GM18951 (cell line): ENCODE measurements around the gene PSMD5.

Source experiments
- POLR2A ChIP-seq: IDR thresholded peaks from 4 replicates; pipeline ENCODE4 v1.6.1; 2011; ENCODE audit warnings: mild to moderate bottlenecking; ENCODE audit not compliant: insufficient read length, insufficient read depth; ENCODE audit errors: extremely low read depth
- in situ Hi-C: fragments of 300-500 bp; cut with MboI; formaldehyde crosslinking; loops from one replicate; pipeline ENCODE4 v1.12.0; 2022; ENCODE audit warnings: low sequenced_read_pairs, mixed read lengths, inconsistent platforms; ENCODE audit not compliant: unreplicated experiment

PSMD5 gene

DNA sequence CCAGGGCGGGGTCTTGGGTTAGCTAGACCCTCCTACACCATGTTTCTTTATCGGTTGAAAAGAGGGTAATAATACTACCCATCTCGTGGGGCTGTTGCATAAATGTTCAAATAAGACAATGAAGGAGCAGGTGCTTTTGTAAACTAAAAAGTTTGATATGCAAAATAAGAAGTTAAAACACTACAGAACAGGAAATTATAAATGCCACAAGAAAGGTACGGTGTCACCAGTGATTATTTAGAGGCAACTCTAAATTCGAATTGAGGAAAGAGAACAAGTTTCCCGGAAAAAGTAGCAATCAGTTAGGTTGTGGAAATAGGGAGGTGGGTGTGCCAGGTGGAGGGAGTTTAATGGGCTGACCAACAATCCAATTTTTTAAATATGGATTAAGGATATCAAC, 36.7 kb upstream of the PSMD5 start:
- TF ChIP-seq POLR2A = no peak
- in situ Hi-C loops = no loop called here

DNA sequence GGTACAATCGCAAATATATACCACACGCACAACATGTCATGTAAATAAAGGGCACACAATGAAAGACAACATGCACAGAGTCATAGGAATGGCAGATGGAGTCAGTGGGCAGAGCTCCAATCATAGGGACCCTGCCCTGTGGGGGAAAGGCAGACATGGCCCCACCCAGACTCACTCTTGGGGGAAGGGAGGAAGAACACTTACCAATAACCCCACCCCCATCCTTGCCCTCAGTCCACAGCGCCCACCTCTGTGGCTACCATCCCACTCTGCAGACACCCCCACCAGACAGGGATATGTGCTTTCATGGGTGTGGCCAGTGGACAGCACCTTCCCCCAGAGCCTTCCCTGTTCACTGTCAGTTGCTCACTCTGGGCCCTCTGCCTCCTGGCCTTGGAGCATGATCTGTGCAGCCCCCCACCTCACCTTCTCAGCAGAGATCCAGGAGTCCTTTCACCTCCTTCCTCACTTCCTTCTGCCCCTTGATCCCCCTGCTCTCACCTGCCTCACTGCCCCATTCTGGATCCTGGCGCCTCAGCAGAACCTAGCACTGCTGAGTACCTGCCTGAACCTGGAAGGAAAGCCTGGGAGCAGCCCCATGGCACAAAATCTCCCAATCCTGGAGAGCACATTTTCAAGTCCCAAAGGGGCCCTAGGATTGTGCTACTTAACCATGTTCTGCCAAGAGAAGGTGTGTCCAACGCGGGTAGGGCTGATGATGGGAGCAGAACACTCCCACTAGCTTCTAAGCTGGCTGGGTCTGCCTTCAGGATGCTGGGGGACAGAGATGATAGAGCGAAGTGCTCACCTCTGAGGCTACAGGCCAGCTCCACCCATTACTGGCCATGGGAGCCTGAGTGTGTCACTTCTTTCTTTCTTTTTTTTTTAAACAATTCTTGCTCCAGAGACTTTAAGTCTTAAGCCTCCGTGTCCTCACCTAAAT, 35.7 kb upstream of the PSMD5 start:
- in situ Hi-C loops = no loop called here
- peak; percentile 22 for TF ChIP-seq POLR2A

DNA sequence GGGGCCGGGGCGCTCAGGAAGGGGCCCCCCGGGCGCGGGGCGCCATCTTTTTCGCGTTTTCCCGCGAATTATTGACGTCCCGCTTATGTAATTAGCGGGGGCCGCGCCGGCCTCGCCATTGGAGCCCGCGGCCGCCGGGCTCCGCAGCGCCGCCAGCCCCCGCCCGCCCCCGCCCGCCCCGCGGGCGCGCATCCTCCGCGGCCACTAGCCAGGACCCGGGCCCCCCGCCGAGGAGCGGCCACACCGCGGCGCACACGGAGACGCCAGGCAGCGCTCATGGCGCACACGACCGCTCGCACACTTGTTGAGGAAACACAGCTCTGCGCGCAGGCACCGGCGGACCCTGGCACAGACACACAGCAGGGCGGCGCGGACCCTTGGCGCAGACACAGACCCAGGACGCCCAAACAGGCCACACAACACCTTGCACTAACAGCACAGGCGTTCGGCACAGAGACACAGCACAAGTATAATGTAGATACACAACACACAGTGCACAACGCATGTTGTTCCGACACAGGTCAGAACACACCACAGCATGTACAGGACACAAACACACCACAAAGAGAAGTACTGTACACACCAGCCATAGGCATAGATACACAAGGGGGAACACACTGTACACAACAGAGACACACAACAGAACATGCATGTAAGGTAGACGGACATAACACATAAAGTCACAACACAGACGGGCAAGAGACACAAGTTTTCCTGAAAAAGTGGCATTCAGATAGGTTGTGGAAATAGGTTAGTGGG, 34.7 kb upstream of the PSMD5 start:
- TF ChIP-seq POLR2A = peak; percentile 70
- in situ Hi-C loops = no loop called here

DNA sequence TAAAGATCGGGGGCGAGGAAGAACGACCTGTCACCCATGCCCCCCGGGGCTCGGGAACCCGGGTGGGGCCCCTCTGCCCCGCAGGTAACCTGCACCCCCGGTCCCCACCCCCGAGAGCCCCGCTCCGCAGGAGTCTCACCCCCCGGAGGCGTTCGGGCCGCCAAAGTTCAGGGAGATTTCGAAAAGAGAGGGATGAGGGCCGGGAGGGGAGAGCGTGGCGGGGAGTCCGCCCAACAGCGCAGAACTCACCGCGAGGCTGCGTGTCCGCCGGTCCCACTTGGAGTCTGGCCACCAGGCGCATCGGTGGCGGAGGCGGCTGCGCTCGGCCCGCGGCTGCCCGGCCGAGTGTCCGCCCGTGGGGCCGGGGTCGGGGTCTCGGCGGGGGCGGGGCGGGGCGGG, 34.1 kb upstream of the PSMD5 start, which contains the start of gene PHF19:
PHF19 (minus strand) TSS at position 347 of the 399 bp plus-strand sequence. CDS start 2,447 bp downstream, outside the sequence.
- in situ Hi-C loops = no loop called here
- TF ChIP-seq POLR2A = no peak

DNA sequence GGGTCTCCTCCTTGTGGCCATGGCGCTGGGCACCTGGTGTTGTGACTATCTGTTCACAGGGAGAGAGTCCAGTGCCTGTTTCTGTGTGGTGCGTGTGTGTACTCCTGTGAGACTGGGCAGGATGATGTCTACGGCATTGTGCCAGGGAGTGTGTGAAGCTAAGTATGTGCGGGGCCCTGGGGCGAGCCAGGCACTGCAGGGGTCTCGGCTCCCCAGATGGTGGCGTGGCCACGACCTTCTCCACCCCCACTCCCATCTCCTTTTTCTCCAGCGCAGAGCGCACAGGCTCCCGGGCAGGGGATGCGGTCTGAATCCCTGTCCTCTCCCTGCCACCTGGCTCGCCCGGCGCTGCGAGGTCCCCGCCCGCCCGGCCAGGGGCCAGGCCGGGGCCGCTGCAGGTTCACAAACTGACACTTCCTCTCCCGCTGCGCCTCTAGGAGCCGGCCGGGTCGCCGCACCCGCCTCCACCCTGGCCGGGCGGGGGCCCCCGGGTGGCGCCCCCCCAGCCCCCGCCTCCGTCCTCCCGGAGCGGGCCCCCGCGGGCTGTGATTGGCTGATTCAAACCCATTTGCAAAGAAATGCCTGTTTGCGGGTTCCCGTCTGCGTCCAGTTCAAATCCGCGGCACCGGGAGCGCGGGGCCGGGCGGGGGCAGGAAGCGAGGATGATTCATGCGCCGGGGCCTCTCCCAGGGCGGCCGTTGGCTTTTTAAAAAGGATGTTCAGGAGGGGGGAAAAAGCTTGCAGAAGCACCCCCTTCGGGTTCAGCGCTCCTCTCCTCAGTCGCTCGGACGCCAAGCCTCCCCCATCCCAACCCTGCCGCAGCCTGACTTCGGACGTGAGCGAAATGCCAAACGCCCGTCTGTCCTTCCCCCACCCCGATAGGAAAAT, 33.5 kb upstream of the PSMD5 start:
- in situ Hi-C loops = no loop called here
- peak; percentile 72 for TF ChIP-seq POLR2A

DNA sequence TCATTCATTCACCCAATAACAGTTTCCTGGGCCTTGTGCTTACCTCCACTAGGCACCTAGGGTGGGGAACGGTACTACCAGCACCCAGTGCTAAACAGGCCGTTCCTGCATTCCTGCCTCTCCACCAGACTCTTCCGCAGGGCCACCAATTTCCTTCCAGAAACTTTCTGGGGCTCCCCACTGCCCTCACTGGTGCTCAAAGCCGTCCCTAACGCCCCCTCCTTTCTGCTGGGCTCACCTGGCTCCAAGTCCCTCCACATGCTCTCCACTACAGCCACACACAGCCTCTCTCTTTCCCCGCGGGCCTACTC, 32.9 kb upstream of the PSMD5 start:
- in situ Hi-C loops = no loop called here
- no peak for TF ChIP-seq POLR2A

DNA sequence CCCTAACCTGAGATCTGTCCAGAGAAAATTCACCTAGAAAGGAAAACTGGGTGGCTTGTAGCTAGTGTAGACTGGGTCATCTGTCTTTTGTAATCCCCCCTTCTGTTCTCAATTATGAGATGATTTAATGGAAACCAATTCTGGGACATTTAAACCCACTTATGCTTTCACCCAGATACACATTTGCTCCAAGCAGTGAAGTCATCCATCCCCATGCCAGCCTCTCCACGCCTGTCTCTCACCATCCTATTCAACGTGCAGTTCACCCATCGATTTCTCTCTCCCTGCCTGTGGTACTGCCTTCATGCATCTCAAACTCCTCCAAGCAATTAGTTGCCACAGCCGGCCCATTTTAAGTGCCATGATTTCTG, 32.5 kb upstream of the PSMD5 start:
- TF ChIP-seq POLR2A = no peak
- in situ Hi-C loops = no loop called here

DNA sequence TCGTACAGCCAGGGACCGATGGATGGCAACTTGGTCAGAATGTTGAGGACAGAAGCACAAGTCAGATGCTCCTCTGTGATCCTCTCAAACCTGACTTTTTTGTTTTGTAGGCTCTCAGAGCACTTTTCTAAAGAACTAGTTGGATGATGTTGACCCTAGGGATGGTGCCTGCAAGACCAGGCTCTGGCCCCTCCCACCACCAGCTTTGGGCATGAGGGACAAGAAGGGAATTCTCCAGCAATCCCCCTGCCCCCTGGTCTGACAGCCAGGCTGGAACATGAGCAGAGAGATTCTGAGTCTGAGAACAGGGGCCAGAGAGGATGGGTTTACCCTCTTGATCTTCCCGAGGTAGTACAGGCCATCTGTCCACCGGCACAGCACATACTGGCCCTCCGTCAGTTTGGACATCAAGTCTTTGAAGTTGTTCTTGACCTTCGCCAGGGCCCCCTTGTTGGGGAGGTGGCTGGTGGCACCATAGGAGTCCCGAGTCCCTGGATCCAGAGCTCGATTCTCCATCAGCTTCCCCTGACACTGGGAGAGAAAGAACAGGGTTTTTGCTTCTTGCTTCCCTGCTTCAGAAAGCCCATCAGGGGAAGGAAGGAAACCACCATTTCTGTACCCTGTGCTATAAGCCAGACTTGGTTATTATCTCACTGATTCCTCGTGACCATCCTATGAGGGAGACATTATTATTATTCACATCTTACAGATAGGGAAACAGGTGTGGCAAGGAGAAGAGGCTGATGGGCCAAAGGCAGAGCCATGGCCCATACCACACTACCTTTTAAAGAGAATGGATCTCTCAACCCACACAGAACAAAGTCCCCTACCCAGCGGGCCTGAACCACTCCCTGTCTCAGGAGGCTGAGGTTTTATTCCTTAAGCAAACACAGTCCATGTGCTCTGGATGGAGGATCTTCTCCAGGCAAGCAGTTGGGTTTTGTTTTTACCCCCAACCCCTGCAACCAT, 31.8 kb upstream of the PSMD5 start:
- in situ Hi-C loops = no loop called here

DNA sequence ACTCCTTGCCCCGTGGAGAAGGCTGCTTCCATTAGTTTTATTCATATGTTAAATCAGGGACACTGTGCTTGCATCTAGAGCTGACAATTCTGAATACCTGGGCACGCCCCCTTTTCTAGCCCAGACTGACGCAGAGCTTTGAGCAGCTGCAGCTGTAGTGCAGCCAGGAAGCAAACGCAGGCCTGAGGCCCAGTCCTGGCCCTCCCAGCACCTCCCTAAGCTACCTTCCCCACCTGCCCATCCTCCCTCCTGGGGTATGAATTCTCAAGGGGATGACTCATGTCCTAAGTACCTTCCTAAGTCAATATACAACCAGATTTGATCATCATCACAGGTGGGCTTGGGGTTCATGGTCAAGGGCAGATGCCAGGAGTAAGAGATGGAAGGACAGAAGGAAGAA, 30.8 kb upstream of the PSMD5 start:
- in situ Hi-C loops = no loop called here
- TF ChIP-seq POLR2A = no peak

More for the DNA sequence above, 31.8 kb upstream of the PSMD5 start:
- TF ChIP-seq POLR2A = no peak

DNA sequence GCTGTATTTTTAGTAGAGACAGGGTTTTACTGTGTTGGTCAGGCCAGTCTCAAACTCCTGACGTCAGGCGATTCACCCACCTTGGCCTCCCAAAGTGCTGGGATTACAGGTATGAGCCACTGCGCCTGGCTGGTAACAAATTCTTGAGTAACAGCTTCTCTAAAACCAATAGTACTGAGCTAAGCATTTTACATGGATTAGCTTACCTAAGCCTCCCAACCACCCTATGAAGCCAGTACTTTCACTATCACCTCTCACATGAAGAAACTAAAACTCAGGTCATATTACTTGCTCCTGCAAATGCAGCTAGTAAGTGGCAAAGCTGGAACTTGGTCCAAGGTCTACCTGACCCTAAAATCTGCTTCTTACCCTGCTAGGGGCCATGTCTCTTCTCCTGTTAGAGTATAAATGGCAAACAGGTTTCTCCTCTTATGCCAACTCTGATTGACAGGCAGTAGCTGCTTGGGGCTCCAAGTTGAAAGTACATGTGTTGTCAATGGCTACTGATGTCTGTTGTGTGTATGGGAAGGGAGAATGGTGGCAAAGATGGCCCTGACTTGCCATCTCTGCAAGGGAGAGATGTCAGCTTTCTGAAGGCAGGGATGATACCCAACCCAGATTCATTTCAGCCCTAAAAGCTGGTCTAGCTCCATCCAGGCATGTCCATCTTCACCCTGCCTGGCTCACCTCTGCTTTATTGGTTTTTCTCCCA, 30.2 kb upstream of the PSMD5 start:
- no peak for TF ChIP-seq POLR2A
- in situ Hi-C loops = no loop called here

DNA sequence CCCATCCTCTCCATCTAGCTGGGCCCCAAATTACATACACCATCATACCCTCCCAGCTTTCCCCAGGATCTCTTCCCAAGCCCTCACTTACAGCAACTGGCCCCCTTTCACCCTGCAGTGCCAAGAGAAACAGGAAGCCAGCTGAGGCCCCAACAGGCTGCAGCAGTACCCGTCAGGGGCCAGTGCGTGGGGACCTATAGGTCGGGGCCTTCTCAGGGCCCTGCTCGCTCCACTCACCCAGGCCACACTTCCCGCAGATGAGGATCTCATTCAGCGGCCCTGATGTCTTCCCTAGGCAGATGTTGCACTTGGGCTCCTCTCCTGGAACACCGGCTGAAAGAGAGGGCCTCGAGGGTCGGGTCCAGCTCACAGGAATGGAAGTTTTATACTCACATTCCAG, 27.5 kb upstream of the PSMD5 start:
- in situ Hi-C loops = no loop called here
- no peak for TF ChIP-seq POLR2A
